ENCODE measurements around the gene FAR1.

DNA sequence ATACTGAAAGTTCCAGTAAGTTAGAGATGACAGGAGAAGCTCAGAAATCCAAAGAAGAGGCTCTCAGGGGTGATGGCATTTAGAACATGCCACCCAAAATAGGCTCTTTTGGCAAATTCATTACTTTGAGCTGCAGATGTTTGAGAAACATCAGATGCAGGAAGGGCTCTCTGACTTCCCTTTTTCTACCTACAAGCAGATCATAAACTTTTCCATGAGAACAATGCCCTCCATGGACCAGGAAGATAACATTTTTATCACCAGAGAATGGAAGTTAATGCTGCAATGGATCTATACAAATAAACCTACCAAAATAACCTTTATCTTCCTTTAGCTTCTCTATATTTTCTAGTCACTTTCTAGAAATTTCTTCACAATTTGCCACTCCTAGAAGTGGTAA, 32.7 kb upstream of the FAR1 start:
- TF ChIP-seq, protein P1, sequence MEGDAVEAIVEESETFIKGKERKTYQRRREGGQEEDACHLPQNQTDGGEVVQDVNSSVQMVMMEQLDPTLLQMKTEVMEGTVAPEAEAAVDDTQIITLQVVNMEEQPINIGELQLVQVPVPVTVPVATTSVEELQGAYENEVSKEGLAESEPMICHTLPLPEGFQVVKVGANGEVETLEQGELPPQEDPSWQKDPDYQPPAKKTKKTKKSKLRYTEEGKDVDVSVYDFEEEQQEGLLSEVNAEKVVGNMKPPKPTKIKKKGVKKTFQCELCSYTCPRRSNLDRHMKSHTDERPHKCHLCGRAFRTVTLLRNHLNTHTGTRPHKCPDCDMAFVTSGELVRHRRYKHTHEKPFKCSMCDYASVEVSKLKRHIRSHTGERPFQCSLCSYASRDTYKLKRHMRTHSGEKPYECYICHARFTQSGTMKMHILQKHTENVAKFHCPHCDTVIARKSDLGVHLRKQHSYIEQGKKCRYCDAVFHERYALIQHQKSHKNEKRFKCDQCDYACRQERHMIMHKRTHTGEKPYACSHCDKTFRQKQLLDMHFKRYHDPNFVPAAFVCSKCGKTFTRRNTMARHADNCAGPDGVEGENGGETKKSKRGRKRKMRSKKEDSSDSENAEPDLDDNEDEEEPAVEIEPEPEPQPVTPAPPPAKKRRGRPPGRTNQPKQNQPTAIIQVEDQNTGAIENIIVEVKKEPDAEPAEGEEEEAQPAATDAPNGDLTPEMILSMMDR (IDR thresholded peaks at IDR 0.05), result no peak
- TF ChIP-seq POLR2AphosphoS5 (IDR thresholded peaks at IDR 0.05; ENCODE audit: low read depth, low read length), result no peak
- TF ChIP-seq, protein P2, sequence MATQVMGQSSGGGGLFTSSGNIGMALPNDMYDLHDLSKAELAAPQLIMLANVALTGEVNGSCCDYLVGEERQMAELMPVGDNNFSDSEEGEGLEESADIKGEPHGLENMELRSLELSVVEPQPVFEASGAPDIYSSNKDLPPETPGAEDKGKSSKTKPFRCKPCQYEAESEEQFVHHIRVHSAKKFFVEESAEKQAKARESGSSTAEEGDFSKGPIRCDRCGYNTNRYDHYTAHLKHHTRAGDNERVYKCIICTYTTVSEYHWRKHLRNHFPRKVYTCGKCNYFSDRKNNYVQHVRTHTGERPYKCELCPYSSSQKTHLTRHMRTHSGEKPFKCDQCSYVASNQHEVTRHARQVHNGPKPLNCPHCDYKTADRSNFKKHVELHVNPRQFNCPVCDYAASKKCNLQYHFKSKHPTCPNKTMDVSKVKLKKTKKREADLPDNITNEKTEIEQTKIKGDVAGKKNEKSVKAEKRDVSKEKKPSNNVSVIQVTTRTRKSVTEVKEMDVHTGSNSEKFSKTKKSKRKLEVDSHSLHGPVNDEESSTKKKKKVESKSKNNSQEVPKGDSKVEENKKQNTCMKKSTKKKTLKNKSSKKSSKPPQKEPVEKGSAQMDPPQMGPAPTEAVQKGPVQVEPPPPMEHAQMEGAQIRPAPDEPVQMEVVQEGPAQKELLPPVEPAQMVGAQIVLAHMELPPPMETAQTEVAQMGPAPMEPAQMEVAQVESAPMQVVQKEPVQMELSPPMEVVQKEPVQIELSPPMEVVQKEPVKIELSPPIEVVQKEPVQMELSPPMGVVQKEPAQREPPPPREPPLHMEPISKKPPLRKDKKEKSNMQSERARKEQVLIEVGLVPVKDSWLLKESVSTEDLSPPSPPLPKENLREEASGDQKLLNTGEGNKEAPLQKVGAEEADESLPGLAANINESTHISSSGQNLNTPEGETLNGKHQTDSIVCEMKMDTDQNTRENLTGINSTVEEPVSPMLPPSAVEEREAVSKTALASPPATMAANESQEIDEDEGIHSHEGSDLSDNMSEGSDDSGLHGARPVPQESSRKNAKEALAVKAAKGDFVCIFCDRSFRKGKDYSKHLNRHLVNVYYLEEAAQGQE (IDR thresholded peaks at IDR 0.05; ENCODE audit: low read depth, low read length), result no peak
- no peak for TF ChIP-seq MXI1 (IDR thresholded peaks at IDR 0.05; ENCODE audit: low read depth, low read length)
- TF ChIP-seq TAF1 (IDR thresholded peaks at IDR 0.05; ENCODE audit: borderline replicate concordance, low read depth, low read length), result no peak
- TF ChIP-seq RCOR1 (IDR thresholded peaks at IDR 0.05; ENCODE audit: low read length), result no peak
- no peak for TF ChIP-seq NFIC (IDR thresholded peaks at IDR 0.05; ENCODE audit: borderline replicate concordance)
- no peak for TF ChIP-seq FOXJ3 (CRISPR knock-in tag; IDR thresholded peaks at IDR 0.05)
- no peak for TF ChIP-seq EZH2phosphoT487 (IDR thresholded peaks at IDR 0.05; ENCODE audit: borderline replicate concordance, low read depth)
- TF ChIP-seq TEAD4 (IDR thresholded peaks at IDR 0.05; ENCODE audit: borderline replicate concordance, insufficient read depth), result no peak

Measured in SK-N-SH (cell line).